ENCODE measurements around the gene RNU5B-1. TPM values are rescaled to one million over a fixed set of nuclear protein-coding genes. Genes with fewer than 3 reads are reported as not detected.
A peak's percentile ranks its signal among the peaks of the same experiment; 100 is the strongest.
"Not testable (repeated sequence)": the region's sequence is repeated elsewhere in the genome, so short reads cannot be mapped to it uniquely, and the experiment has no call there.

RNU5B-1 gene
- total RNA-seq, result not detected in 2 replicates

GRCh38 chr15:65304381-65305149 lies at the start of gene RNU5B-1:
Gene RNU5B-1 (plus strand): TSS chr15:65304677.
- intact Hi-C loops (cut with micrococcal nuclease), result loop anchor here (1.0 to 10.0 kb wide), 5 partner anchors 8 to 480 kb away; partner anchors contain the start of genes CLPX, PARP16, PIF1 and RNU5A-1

GRCh38 chr15:65254758-65255157 lies 49.7 kb upstream of the RNU5B-1 start:
- Mint-ChIP-seq H3K36me3 (ENCODE audit: low read depth) (peaks cover 15% of the 10 kb centered on the region), H3K4me1 (ENCODE audit: low read depth) (peaks cover 4% of the 10 kb centered on the region)

More at GRCh38 chr15:65304381-65305149, at the start of gene RNU5B-1:
- Mint-ChIP-seq H3K4me3 (ENCODE audit: low read depth) (peak within 1 kb of the TSS; percentile 87), H3K4me1 (ENCODE audit: low read depth) (peaks cover 22% of the 10 kb centered on the region), H3K27me3 (ENCODE audit: low read depth) (no peaks in the 10 kb centered on the region), H3K36me3 (ENCODE audit: low read depth) (no peaks in the 10 kb centered on the region), H3K9me3 (no peaks in the 10 kb centered on the region), H3K27ac (peak within 1 kb of the TSS; percentile 96)
- DNase-seq (ENCODE audit: low spot score), result peak; percentile 85

GRCh38 chr15:65255486-65256140 lies 48.9 kb upstream of the RNU5B-1 start:
- Mint-ChIP-seq H3K9me3 (no peaks in the 10 kb centered on the region), H3K27ac (no peak overlapping the region), H3K27me3 (ENCODE audit: low read depth) (no peaks in the 10 kb centered on the region), H3K4me3 (ENCODE audit: low read depth) (no peak overlapping the region), H3K36me3 (ENCODE audit: low read depth) (peaks cover 24% of the 10 kb centered on the region), H3K4me1 (ENCODE audit: low read depth) (peaks cover under 1% of the 10 kb centered on the region)
- DNase-seq (ENCODE audit: low spot score), result no peak
- intact Hi-C loops (cut with micrococcal nuclease), result no loop called here

More at GRCh38 chr15:65254758-65255157, 49.7 kb upstream of the RNU5B-1 start:
- no peak for DNase-seq (ENCODE audit: low spot score)
- no peak overlapping the region for H3K27ac Mint-ChIP-seq
- intact Hi-C loops (cut with micrococcal nuclease), result no loop called here
- no peaks in the 10 kb centered on the region for H3K9me3 Mint-ChIP-seq
- no peak overlapping the region for H3K4me3 Mint-ChIP-seq (ENCODE audit: low read depth)
- no peaks in the 10 kb centered on the region for H3K27me3 Mint-ChIP-seq (ENCODE audit: low read depth)

GRCh38 chr15:65258375-65259262 lies 45.9 kb upstream of the RNU5B-1 start:
- Mint-ChIP-seq H3K9me3 (no peaks in the 10 kb centered on the region), H3K36me3 (ENCODE audit: low read depth) (peaks cover 34% of the 10 kb centered on the region)

GRCh38 chr15:65259367-65259797 lies 45.1 kb upstream of the RNU5B-1 start:
- H3K4me3 Mint-ChIP-seq (ENCODE audit: low read depth), result no peak overlapping the region
- no peaks in the 10 kb centered on the region for H3K9me3 Mint-ChIP-seq
- H3K36me3 Mint-ChIP-seq (ENCODE audit: low read depth), result peaks cover 34% of the 10 kb centered on the region
- no peaks in the 10 kb centered on the region for H3K27me3 Mint-ChIP-seq (ENCODE audit: low read depth)
- H3K4me1 Mint-ChIP-seq (ENCODE audit: low read depth), result no peaks in the 10 kb centered on the region
- no peak overlapping the region for H3K27ac Mint-ChIP-seq
- intact Hi-C loops (cut with micrococcal nuclease), result no loop called here
- DNase-seq (ENCODE audit: low spot score), result no peak

More at GRCh38 chr15:65258375-65259262, 45.9 kb upstream of the RNU5B-1 start:
- Mint-ChIP-seq H3K4me3 (ENCODE audit: low read depth) (no peak overlapping the region), H3K27me3 (ENCODE audit: low read depth) (no peaks in the 10 kb centered on the region), H3K4me1 (ENCODE audit: low read depth) (no peaks in the 10 kb centered on the region), H3K27ac (no peak overlapping the region)
- DNase-seq (ENCODE audit: low spot score), result no peak
- intact Hi-C loops (cut with micrococcal nuclease), result no loop called here

GRCh38 chr15:65260968-65261367 lies 43.5 kb upstream of the RNU5B-1 start:
- intact Hi-C loops (cut with micrococcal nuclease), result no loop called here
- no peak overlapping the region for H3K27ac Mint-ChIP-seq
- peaks cover 34% of the 10 kb centered on the region for H3K36me3 Mint-ChIP-seq (ENCODE audit: low read depth)
- no peak overlapping the region for H3K4me3 Mint-ChIP-seq (ENCODE audit: low read depth)
- H3K4me1 Mint-ChIP-seq (ENCODE audit: low read depth), result no peaks in the 10 kb centered on the region
- H3K27me3 Mint-ChIP-seq (ENCODE audit: low read depth), result no peaks in the 10 kb centered on the region
- no peak for DNase-seq (ENCODE audit: low spot score)
- H3K9me3 Mint-ChIP-seq, result no peaks in the 10 kb centered on the region

GRCh38 chr15:65263313-65263712 lies 41.2 kb upstream of the RNU5B-1 start:
- no peak overlapping the region for H3K4me3 Mint-ChIP-seq (ENCODE audit: low read depth)
- H3K27me3 Mint-ChIP-seq (ENCODE audit: low read depth), result no peaks in the 10 kb centered on the region
- H3K36me3 Mint-ChIP-seq (ENCODE audit: low read depth), result peaks cover 26% of the 10 kb centered on the region
- DNase-seq (ENCODE audit: low spot score), result no peak
- H3K4me1 Mint-ChIP-seq (ENCODE audit: low read depth), result no peaks in the 10 kb centered on the region
- H3K9me3 Mint-ChIP-seq, result no peaks in the 10 kb centered on the region
- H3K27ac Mint-ChIP-seq, result no peak overlapping the region
- intact Hi-C loops (cut with micrococcal nuclease), result no loop called here

GRCh38 chr15:65264863-65265430 lies 39.5 kb upstream of the RNU5B-1 start:
- H3K27ac Mint-ChIP-seq, result no peak overlapping the region
- H3K27me3 Mint-ChIP-seq (ENCODE audit: low read depth), result no peaks in the 10 kb centered on the region
- no peaks in the 10 kb centered on the region for H3K9me3 Mint-ChIP-seq
- no peak overlapping the region for H3K4me3 Mint-ChIP-seq (ENCODE audit: low read depth)
- peaks cover 16% of the 10 kb centered on the region for H3K36me3 Mint-ChIP-seq (ENCODE audit: low read depth)
- intact Hi-C loops (cut with micrococcal nuclease), result no loop called here
- DNase-seq (ENCODE audit: low spot score), result no peak
- H3K4me1 Mint-ChIP-seq (ENCODE audit: low read depth), result no peaks in the 10 kb centered on the region

GRCh38 chr15:65266469-65266868 lies 38.0 kb upstream of the RNU5B-1 start:
- DNase-seq (ENCODE audit: low spot score), result no peak
- no peak overlapping the region for H3K4me3 Mint-ChIP-seq (ENCODE audit: low read depth)
- H3K9me3 Mint-ChIP-seq, result no peaks in the 10 kb centered on the region
- H3K36me3 Mint-ChIP-seq (ENCODE audit: low read depth), result peaks cover 4% of the 10 kb centered on the region
- H3K27ac Mint-ChIP-seq, result no peak overlapping the region
- no peaks in the 10 kb centered on the region for H3K4me1 Mint-ChIP-seq (ENCODE audit: low read depth)
- no peaks in the 10 kb centered on the region for H3K27me3 Mint-ChIP-seq (ENCODE audit: low read depth)
- intact Hi-C loops (cut with micrococcal nuclease), result no loop called here

- intact Hi-C loops (cut with micrococcal nuclease), result no loop called here
- no peak overlapping the region for H3K27ac Mint-ChIP-seq
- H3K9me3 Mint-ChIP-seq, result no peaks in the 10 kb centered on the region
- no peaks in the 10 kb centered on the region for H3K4me1 Mint-ChIP-seq (ENCODE audit: low read depth)
- no peak for DNase-seq (ENCODE audit: low spot score)
- no peaks in the 10 kb centered on the region for H3K27me3 Mint-ChIP-seq (ENCODE audit: low read depth)
- no peaks in the 10 kb centered on the region for H3K36me3 Mint-ChIP-seq (ENCODE audit: low read depth)
- H3K4me3 Mint-ChIP-seq (ENCODE audit: low read depth), result no peak overlapping the region
Observed at GRCh38 chr15:65268411-65268810, 36.1 kb upstream of the RNU5B-1 start.

- intact Hi-C loops (cut with micrococcal nuclease), result not testable (repeated sequence)
- peaks cover 12% of the 10 kb centered on the region for H3K4me1 Mint-ChIP-seq (ENCODE audit: low read depth)
Observed at GRCh38 chr15:65270811-65271545, 33.5 kb upstream of the RNU5B-1 start.

More at GRCh38 chr15:65270811-65271545, 33.5 kb upstream of the RNU5B-1 start:
- H3K36me3 Mint-ChIP-seq (ENCODE audit: low read depth); H3K4me3 Mint-ChIP-seq (ENCODE audit: low read depth); H3K9me3 Mint-ChIP-seq; H3K27ac Mint-ChIP-seq; H3K27me3 Mint-ChIP-seq (ENCODE audit: low read depth); DNase-seq (ENCODE audit: low spot score): not testable (repeated sequence)
